T-helper 2 cell treated with Interferon-gamma antibody and Interleukin-4, amounts not matched to agents 100 ng/mL and 5 ng/mL, for 36 hours (primary cell): ENCODE data around the gene MYBL2. TPM values are rescaled to one million over a fixed set of nuclear protein-coding genes. Genes with fewer than 3 reads are reported as not detected.
"Not testable (repeated sequence)": the region's sequence is repeated elsewhere in the genome, so short reads cannot be mapped to it uniquely, and the experiment has no call there.

Experiments
- intact Hi-C: fragments of 100-400 bp; cut with micrococcal nuclease; formaldehyde crosslinking; loops from one replicate; pipeline ENCODE4 v1.15.1; 2023
- total RNA-seq: library from RNA; stranded (reverse); gene quantifications from 2 replicates; pipeline ENCODE4 v1.2.3, GENCODE V29; 2022

The MYBL2 gene
- 102 and 104 TPM in 2 replicates for total RNA-seq

GRCh38 chr20:43666376-43667328 lies at the start of gene MYBL2:
MYBL2 (plus strand) TSS chr20:43667114; CDS start chr20:43667284, 170 bp downstream.
- intact Hi-C loops = loop anchor here (1.0 kb wide), 3 partner anchors 75 to 209 kb away; partner anchors contain the start of gene SRSF6

GRCh38 chr20:43631598-43631997 lies 35.3 kb upstream of the MYBL2 start:
- intact Hi-C loops = no loop called here

- intact Hi-C loops = no loop called here
These were observed 30.5 kb upstream of the MYBL2 start for GRCh38 chr20:43636429-43636828.

GRCh38 chr20:43642548-43642947 lies 24.4 kb upstream of the MYBL2 start:
- intact Hi-C loops = no loop called here

GRCh38 chr20:43650997-43651525 lies 15.9 kb upstream of the MYBL2 start:
- intact Hi-C loops = no loop called here

GRCh38 chr20:43651650-43652184 lies 15.2 kb upstream of the MYBL2 start:
- intact Hi-C loops = not testable (repeated sequence)

- intact Hi-C loops = no loop called here
These were observed 12.9 kb upstream of the MYBL2 start for GRCh38 chr20:43653966-43654365.

- intact Hi-C loops = not testable (repeated sequence)
These were observed 11.7 kb upstream of the MYBL2 start for GRCh38 chr20:43655176-43655575.

GRCh38 chr20:43655937-43656336 lies 11.0 kb upstream of the MYBL2 start:
- intact Hi-C loops = no loop called here

- intact Hi-C loops = no loop called here
These were observed 8.7 kb upstream of the MYBL2 start for GRCh38 chr20:43658069-43658722.

- intact Hi-C loops = no loop called here
These were observed 8.0 kb upstream of the MYBL2 start for GRCh38 chr20:43658723-43659419.

GRCh38 chr20:43662943-43663655 lies 3.8 kb upstream of the MYBL2 start:
- intact Hi-C loops = no loop called here

- intact Hi-C loops = no loop called here
These were observed 1.3 kb upstream of the MYBL2 start for GRCh38 chr20:43665466-43666176.

GRCh38 chr20:43667341-43668132 lies 623 bp downstream of the MYBL2 start:
- intact Hi-C loops = loop anchor here (1.0 kb wide), 3 partner anchors 76 to 210 kb away; partner anchors contain the start of gene SRSF6

- intact Hi-C loops = no loop called here
These were observed 2.4 kb downstream of the MYBL2 start for GRCh38 chr20:43669332-43669731.

- intact Hi-C loops = no loop called here
These were observed 3.5 kb downstream of the MYBL2 start for GRCh38 chr20:43670423-43670822.

- intact Hi-C loops = no loop called here
These were observed 9.5 kb downstream of the MYBL2 start for GRCh38 chr20:43676368-43676767.

GRCh38 chr20:43680981-43681380 lies 14.1 kb downstream of the MYBL2 start:
- intact Hi-C loops = no loop called here

- intact Hi-C loops = no loop called here
These were observed 14.6 kb downstream of the MYBL2 start for GRCh38 chr20:43681468-43681942.
